H9 (cell line): ENCODE measurements around the gene GLYATL1B. TPM values are rescaled to one million over a fixed set of nuclear protein-coding genes. Genes with fewer than 3 reads are reported as not detected.

Experiments used
- DNase-seq: peaks from one replicate; pipeline ENCODE4 v3.0.0-alpha.2; 2017
- H2AFZ ChIP-seq: one replicate; pipeline ENCODE4 v1.6.1; 2013; ENCODE audit warnings: mild to moderate bottlenecking, low read length, control low read depth, moderate library complexity
- H2AK5ac ChIP-seq: 2 replicates; pipeline ENCODE4 v1.6.1; 2013; ENCODE audit warnings: low read length, control low read depth, mixed read lengths; ENCODE audit not compliant: insufficient read length
- H2BK120ac ChIP-seq: one replicate; pipeline ENCODE4 v1.6.1; 2013; ENCODE audit warnings: low read depth, mild to moderate bottlenecking, low read length, control low read depth, inconsistent platforms; ENCODE audit not compliant: poor library complexity, severe bottlenecking
- H2BK12ac ChIP-seq: 2 replicates; pipeline ENCODE4 v1.6.1; 2013; ENCODE audit warnings: low read length, control low read depth, mixed read lengths, low read depth; ENCODE audit not compliant: insufficient read length
- H2BK15ac ChIP-seq: 2 replicates; pipeline ENCODE4 v1.6.1; 2013; ENCODE audit warnings: low read depth, low read length, control low read depth
- H2BK20ac ChIP-seq: one replicate; pipeline ENCODE4 v1.6.1; 2013; ENCODE audit warnings: low read depth, mild to moderate bottlenecking, low read length, control low read depth, inconsistent platforms; ENCODE audit not compliant: poor library complexity, severe bottlenecking
- H2BK5ac ChIP-seq: 2 replicates; pipeline ENCODE4 v1.6.1; 2013; ENCODE audit warnings: low read length, control low read depth, mixed read lengths; ENCODE audit not compliant: insufficient read length
- H3K14ac ChIP-seq: 2 replicates; pipeline ENCODE4 v1.6.1; 2013; ENCODE audit warnings: low read length, control low read depth; ENCODE audit not compliant: insufficient read depth
- H3K18ac ChIP-seq: 2 replicates; pipeline ENCODE4 v1.6.1; 2013; ENCODE audit warnings: low read depth, mild to moderate bottlenecking, mixed read lengths, low read length, control low read depth; ENCODE audit not compliant: insufficient read length
- H3K23ac ChIP-seq: 2 replicates; pipeline ENCODE4 v1.6.1; 2013; ENCODE audit warnings: low read length, control low read depth, mixed read lengths, low read depth; ENCODE audit not compliant: insufficient read length
- H3K23me2 ChIP-seq: 2 replicates; pipeline ENCODE4 v1.6.1; 2013; ENCODE audit warnings: low read depth, mild to moderate bottlenecking, mixed read lengths, low read length, control low read depth; ENCODE audit not compliant: insufficient read length, poor library complexity, severe bottlenecking
- H3K27ac ChIP-seq: 2 replicates; pipeline ENCODE4 v1.5.1; 2013; ENCODE audit warnings: low read length, control low read depth, mixed read lengths, low read depth; ENCODE audit not compliant: insufficient read length
- H3K27me3 ChIP-seq: 2 replicates; pipeline ENCODE4 v1.6.1; 2013; ENCODE audit warnings: low read length, control low read depth, inconsistent platforms; ENCODE audit not compliant: insufficient read depth
- H3K4ac ChIP-seq: 2 replicates; pipeline ENCODE4 v1.6.1; 2013; ENCODE audit warnings: low read depth, mild to moderate bottlenecking, control low read depth, inconsistent platforms, low read length, moderate library complexity
- H3K4me1 ChIP-seq: 2 replicates; pipeline ENCODE4 v1.6.1; 2013; ENCODE audit warnings: low read length, control low read depth, inconsistent platforms; ENCODE audit not compliant: insufficient read depth
- H3K4me2 ChIP-seq: 2 replicates; pipeline ENCODE4 v1.6.1; 2013; ENCODE audit warnings: low read length, control low read depth, mixed read lengths; ENCODE audit not compliant: insufficient read length, insufficient read depth
- H3K56ac ChIP-seq: 2 replicates; pipeline ENCODE4 v1.6.1; 2013; ENCODE audit warnings: low read depth, mild to moderate bottlenecking, mixed read lengths, low read length, control low read depth; ENCODE audit not compliant: insufficient read length
- H3K79me1 ChIP-seq: 2 replicates; pipeline ENCODE4 v1.6.1; 2013; ENCODE audit warnings: low read depth, mild to moderate bottlenecking, moderate library complexity, low read length, control low read depth, inconsistent platforms; ENCODE audit not compliant: insufficient read depth, poor library complexity, severe bottlenecking
- H3K79me2 ChIP-seq: 2 replicates; pipeline ENCODE4 v1.6.1; 2013; ENCODE audit warnings: low read length, control low read depth, inconsistent platforms; ENCODE audit not compliant: insufficient read depth
- H3K9ac ChIP-seq: 2 replicates; pipeline ENCODE4 v1.6.1; 2013; ENCODE audit warnings: low read length, control low read depth, mixed read lengths; ENCODE audit not compliant: insufficient read length; ENCODE audit errors: extremely low read depth
- H3K9me3 ChIP-seq: one replicate; pipeline ENCODE4 v1.6.1; 2013; ENCODE audit warnings: low read depth, low read length, inconsistent platforms; ENCODE audit not compliant: control insufficient read depth
- H3T11ph ChIP-seq: one replicate; pipeline ENCODE4 v1.6.1; 2013; ENCODE audit warnings: mild to moderate bottlenecking, low read length, control low read depth, inconsistent platforms
- H4K20me1 ChIP-seq: one replicate; pipeline ENCODE4 v1.6.1; 2013; ENCODE audit not compliant: control insufficient read depth, insufficient read length, insufficient read depth
- H4K5ac ChIP-seq: 2 replicates; pipeline ENCODE4 v1.6.1; 2013; ENCODE audit warnings: low read depth, mild to moderate bottlenecking, mixed read lengths, low read length, control low read depth; ENCODE audit not compliant: insufficient read length
- H4K8ac ChIP-seq: replicated peaks from 2 replicates; pipeline ENCODE4 v1.6.1; 2013; ENCODE audit warnings: low read length, control low read depth, mixed read lengths, low read depth; ENCODE audit not compliant: insufficient read length
- H4K91ac ChIP-seq: 2 replicates; pipeline ENCODE4 v1.6.1; 2013; ENCODE audit warnings: low read depth, mild to moderate bottlenecking, moderate library complexity, mixed read lengths, low read length, control low read depth; ENCODE audit not compliant: insufficient read length
- H3K27ac Mint-ChIP-seq, 3 experiments: 2 replicates in 2 of 3; 3 replicates in 1 of 3; pipeline ENCODE4 v1.8.0; 2020 to 2021; ENCODE audit warnings: mixed read lengths in 3 of 3, mild to moderate bottlenecking in 1 of 3, moderate library complexity in 1 of 3
- H3K27me3 Mint-ChIP-seq: 2 replicates; pipeline ENCODE4 v1.8.0; 2021; ENCODE audit warnings: low read depth, mild to moderate bottlenecking, moderate library complexity, mixed read lengths
- H3K36me3 Mint-ChIP-seq, 3 experiments: 2 replicates in 2 of 3; 3 replicates in 1 of 3; pipeline ENCODE4 v1.8.0; 2020 to 2021; ENCODE audit warnings: low read depth in 3 of 3, mixed read lengths in 3 of 3; ENCODE audit not compliant: insufficient read depth in 1 of 3
- H3K4me1 Mint-ChIP-seq, 2 experiments: 2 replicates each; pipeline ENCODE4 v1.8.0; 2020; ENCODE audit warnings: mixed read lengths in 2 of 2
- H3K4me3 Mint-ChIP-seq, 2 experiments: 2 replicates in 1 of 2; 3 replicates in 1 of 2; pipeline ENCODE4 v1.8.0; 2020 to 2021; ENCODE audit warnings: mild to moderate bottlenecking in 2 of 2, mixed read lengths in 2 of 2, moderate library complexity in 1 of 2
- H3K9me3 Mint-ChIP-seq, 2 experiments: 2 replicates in 1 of 2; 3 replicates in 1 of 2; pipeline ENCODE4 v1.8.0; 2020; ENCODE audit warnings: mild to moderate bottlenecking in 2 of 2, mixed read lengths in 2 of 2, moderate library complexity in 1 of 2
- CTCF ChIP-seq: fragments of 200-600 bp; sonication (generic); conservative IDR thresholded peaks from 3 replicates; pipeline ENCODE4 v1.8.0; 2021; ENCODE audit warnings: antibody characterized with exemption, mild to moderate bottlenecking
- WGBS: extraction: QIAGEN DNeasy Blood & Tissue Kit; methylation state at CpG from one replicate; pipeline ENCODE4 v1.1.7; 2013; ENCODE audit warnings: missing lambda C conversion rate, low lambda C conversion rate, mixed read lengths; ENCODE audit not compliant: insufficient read length; ENCODE audit errors: extremely low coverage; 5-methylcytosine and 5-hydroxymethylcytosine counted together
- total RNA-seq: library from RNA; stranded (reverse); gene quantifications from 2 replicates; pipeline ENCODE4 v1.2.1, GENCODE V29; 2021

The GLYATL1B gene
- total RNA-seq, 1 experiment from 2014 or later = not detected

- H3K79me1 ChIP-seq = no peaks in the 10 kb centered on the region
- Mint-ChIP-seq H3K4me3 (no peak overlapping the region), H3K9me3 (peaks cover 17 to 21% of the 10 kb centered on the region in 2 experiments)
Measured at GRCh38 chr11:59137190-59137589, 51.1 kb downstream of the GLYATL1B start.

More at GRCh38 chr11:59137190-59137589, 51.1 kb downstream of the GLYATL1B start:
- Histone ChIP-seq H3K9ac (no peak overlapping the region), H3K4me2 (no peak overlapping the region), H3K56ac (no peak overlapping the region), H3T11ph (no peak overlapping the region), H2BK12ac (no peak overlapping the region), H2AFZ (no peak overlapping the region), H3K18ac (no peak overlapping the region), H2BK5ac (no peak overlapping the region), H3K9me3 (peaks cover 12% of the 10 kb centered on the region), H2BK120ac (no peak overlapping the region), H3K4me1 (no peaks in the 10 kb centered on the region), H3K4ac (no peak overlapping the region), H2AK5ac (no peak overlapping the region), H4K20me1 (no peaks in the 10 kb centered on the region), H3K27me3 (no peaks in the 10 kb centered on the region), H4K8ac (no peak overlapping the region), H4K5ac (no peak overlapping the region), H3K23ac (no peak overlapping the region), H3K79me2 (no peaks in the 10 kb centered on the region), H2BK15ac (no peak overlapping the region), H3K14ac (no peak overlapping the region), H3K23me2 (no peaks in the 10 kb centered on the region), H2BK20ac (no peak overlapping the region), H3K27ac (no peak overlapping the region), H4K91ac (no peak overlapping the region)
- Mint-ChIP-seq H3K36me3 (peaks cover 21 to 33% (median 23%) of the 10 kb centered on the region in 3 experiments), H3K4me1 (peaks cover 13 to 14% of the 10 kb centered on the region in 2 experiments), H3K27me3 (peaks cover 6% of the 10 kb centered on the region; the same call in 1 of the 2 replicates), H3K27ac (no peak overlapping the region)
- no CpG with 5 or more reads among the region's 17 CpGs for WGBS
- no peak for DNase-seq
- no peak for TF ChIP-seq CTCF
